Measurements from ENCODE around the gene SCP2.

Gene SCP2

GRCh38 chr1:53092659-53093450, 165.8 kb downstream of the SCP2 start:
- Histone ChIP-seq H3K4me3 (ENCODE audit: low read length) (no peak overlapping the region), H3K36me3 (ENCODE audit: control insufficient read depth, insufficient read depth, low read length) (no peaks in the 10 kb centered on the region), H3K27me3 (ENCODE audit: control insufficient read depth, insufficient read depth, low read length) (no peaks in the 10 kb centered on the region), H3K9ac (ENCODE audit: low read length) (no peak overlapping the region), H3K9me3 (ENCODE audit: control insufficient read depth, low read length) (no peaks in the 10 kb centered on the region), H3K4me1 (ENCODE audit: control insufficient read depth, insufficient read depth, low read length) (peaks cover 33% of the 10 kb centered on the region)

GRCh38 chr1:53093451-53093754, 166.3 kb downstream of the SCP2 start:
- H3K4me3 ChIP-seq (ENCODE audit: low read length) = no peak overlapping the region
- H3K27me3 ChIP-seq (ENCODE audit: control insufficient read depth, insufficient read depth, low read length) = no peaks in the 10 kb centered on the region
- no peak overlapping the region for H3K9ac ChIP-seq (ENCODE audit: low read length)
- H3K9me3 ChIP-seq (ENCODE audit: control insufficient read depth, low read length) = no peaks in the 10 kb centered on the region
- H3K4me1 ChIP-seq (ENCODE audit: control insufficient read depth, insufficient read depth, low read length) = peaks cover 33% of the 10 kb centered on the region
- no peaks in the 10 kb centered on the region for H3K36me3 ChIP-seq (ENCODE audit: control insufficient read depth, insufficient read depth, low read length)

- no peak overlapping the region for H3K4me3 ChIP-seq (ENCODE audit: low read length)
- peaks cover 31% of the 10 kb centered on the region for H3K4me1 ChIP-seq (ENCODE audit: control insufficient read depth, insufficient read depth, low read length)
- H3K27me3 ChIP-seq (ENCODE audit: control insufficient read depth, insufficient read depth, low read length) = no peaks in the 10 kb centered on the region
- no peaks in the 10 kb centered on the region for H3K36me3 ChIP-seq (ENCODE audit: control insufficient read depth, insufficient read depth, low read length)
- no peak overlapping the region for H3K9ac ChIP-seq (ENCODE audit: low read length)
- no peaks in the 10 kb centered on the region for H3K9me3 ChIP-seq (ENCODE audit: control insufficient read depth, low read length)
These were observed 166.9 kb downstream of the SCP2 start for GRCh38 chr1:53093778-53094532.

- no peak overlapping the region for H3K9ac ChIP-seq (ENCODE audit: low read length)
- peaks cover 26% of the 10 kb centered on the region for H3K4me1 ChIP-seq (ENCODE audit: control insufficient read depth, insufficient read depth, low read length)
- H3K9me3 ChIP-seq (ENCODE audit: control insufficient read depth, low read length) = no peaks in the 10 kb centered on the region
- no peaks in the 10 kb centered on the region for H3K36me3 ChIP-seq (ENCODE audit: control insufficient read depth, insufficient read depth, low read length)
- no peaks in the 10 kb centered on the region for H3K27me3 ChIP-seq (ENCODE audit: control insufficient read depth, insufficient read depth, low read length)
- no peak overlapping the region for H3K4me3 ChIP-seq (ENCODE audit: low read length)
These were observed 167.4 kb downstream of the SCP2 start for GRCh38 chr1:53094533-53094919.

All from mucosa of stomach (tissue), 1 donor.